CD4-positive, alpha-beta T cell treated with Interleukin-6 for 4 hours (primary cell): ENCODE data around the gene S100A7.
"Not testable (repeated sequence)": the region's sequence is repeated elsewhere in the genome, so short reads cannot be mapped to it uniquely, and the experiment has no call there.

Experiments used
- DNase-seq: peaks from one replicate; pipeline ENCODE4 v3.0.0-alpha.2; 2020; ENCODE audit warnings: mixed read lengths

S100A7 gene

DNA sequence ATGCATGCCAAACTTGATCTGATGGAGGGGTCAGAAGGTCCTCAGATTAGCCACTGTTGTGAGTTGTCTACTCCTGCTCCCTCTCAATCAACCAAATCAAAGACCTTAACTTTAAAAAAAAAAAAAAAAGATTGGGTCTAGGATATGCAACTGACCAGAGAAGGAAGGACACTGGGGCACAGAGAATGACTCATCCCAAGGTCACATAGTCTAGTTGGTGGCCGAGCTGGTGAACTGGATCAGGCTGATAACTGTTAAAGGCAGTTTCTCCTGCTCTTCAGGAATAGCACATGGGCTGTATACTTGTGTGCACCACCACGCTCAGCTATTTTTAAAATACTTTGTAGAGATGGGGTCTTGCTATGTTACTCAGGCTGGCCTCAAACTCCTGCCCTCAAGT lies 14.8 kb upstream of the S100A7 start:
- DNase-seq: no peak

DNA sequence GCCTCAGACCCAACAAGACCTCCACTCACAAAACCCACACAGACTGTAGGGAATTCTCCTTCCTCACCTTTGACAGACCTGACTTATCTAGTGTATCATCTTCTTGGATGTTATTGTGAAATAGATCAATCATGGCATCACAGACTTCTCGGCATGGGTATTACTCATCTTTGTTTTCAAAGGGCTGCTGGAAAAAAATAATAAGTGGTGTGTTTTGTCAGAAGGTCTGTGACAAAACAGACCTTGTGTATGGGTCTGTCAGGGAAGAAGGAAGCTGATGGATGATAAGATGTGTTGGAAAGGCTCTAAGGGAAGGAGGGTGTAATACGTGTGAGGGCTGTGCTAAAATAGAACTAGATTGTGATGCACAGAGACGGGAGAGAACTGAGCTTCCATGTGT lies 13.9 kb upstream of the S100A7 start:
- no peak for DNase-seq

DNA sequence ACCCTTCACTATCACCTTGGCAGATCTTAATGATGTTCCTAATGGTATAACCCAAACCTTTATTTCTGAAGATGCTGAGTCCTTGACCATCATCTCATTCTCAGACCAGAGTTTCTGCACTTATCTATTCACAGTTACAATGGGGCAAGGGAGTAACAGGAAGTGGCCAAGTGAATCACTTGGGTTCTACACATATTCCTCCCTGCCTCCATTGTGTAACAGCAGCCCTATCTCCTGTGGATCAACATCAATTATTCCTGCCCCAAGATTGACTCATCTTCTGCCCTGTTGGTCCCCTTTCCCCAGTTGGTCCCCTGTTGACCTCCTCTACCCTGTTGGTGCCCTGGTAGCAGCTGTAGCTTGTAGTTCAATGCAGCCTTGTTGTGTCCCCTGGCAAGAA lies 10.3 kb upstream of the S100A7 start:
- no peak for DNase-seq

DNA sequence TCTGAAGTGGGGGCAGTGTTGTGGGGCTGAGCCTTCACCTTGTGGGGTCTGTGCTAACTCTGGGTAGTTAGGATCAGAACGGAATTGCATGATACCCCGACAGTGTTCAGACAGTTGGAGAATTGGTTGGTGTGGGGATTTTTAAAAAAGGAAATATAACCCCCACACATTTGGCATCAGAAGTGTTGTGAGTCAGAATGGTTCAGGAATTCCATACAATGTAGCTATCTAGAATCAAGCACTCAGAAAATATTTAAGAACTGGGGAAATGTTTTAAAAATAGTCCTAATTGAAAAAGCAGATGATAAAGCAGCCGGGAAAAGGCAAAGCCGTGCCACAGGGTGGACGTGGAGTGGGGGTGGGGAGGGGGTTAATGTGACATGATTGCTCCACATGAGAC lies 6.5 kb upstream of the S100A7 start:
- DNase-seq: no peak

DNA sequence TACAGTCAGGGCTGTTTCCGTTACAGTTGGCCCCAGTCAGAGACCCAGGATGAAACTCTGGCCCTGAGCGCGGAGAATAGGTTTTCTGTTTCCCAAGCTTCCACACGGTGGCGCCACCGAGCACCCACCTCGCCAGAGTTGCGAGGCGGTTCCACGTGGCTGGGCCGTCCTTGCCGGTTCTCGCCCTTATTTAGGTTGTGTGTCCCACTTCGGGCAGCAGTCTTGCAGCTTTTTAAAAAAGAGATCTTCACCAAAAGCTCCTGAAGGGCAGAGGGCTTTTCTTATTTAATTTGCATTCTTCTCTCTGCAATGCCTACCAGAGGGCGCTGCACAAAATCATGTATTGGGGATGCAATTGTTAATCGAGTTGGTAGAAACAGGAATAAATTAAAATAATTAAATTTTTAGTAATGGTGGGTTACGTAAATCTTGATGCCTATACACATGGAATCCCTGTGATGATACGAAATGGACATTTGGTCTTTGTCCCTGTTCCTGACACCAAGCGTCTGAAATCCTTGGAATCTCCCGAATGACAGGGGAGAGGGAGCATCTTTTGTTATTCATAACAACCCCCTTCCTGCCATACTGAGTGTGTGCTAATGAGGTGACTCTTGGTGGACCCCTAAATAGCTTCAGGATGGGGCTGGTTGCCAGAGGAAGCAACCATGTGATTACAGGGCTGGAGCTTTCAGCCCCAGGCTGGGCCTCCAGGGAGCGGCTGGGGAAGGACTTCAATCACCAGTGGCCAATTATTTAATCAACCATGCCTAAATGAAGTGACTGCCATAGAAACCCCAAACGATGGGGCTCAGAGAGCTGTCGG lies 5.6 kb upstream of the S100A7 start:
- peak; percentile 60 for DNase-seq

DNA sequence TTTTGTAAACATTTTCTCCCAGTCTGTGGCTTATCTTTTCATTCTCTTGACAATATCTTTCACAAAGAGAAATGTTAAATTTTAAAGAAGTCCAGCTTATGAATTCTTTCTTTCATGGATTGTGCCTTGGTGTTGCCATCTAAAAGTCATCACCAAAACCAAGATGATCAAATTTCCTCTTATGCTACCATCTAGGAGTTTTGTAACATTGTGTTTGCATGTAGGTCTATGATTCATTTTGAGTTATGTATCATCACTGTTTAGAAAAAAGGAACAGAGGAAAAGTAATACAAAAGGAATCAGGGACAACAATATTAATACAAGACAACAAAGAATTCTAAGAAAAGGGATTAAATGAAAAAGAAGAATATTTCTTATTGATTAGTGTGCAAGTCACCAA lies 2.3 kb upstream of the S100A7 start:
- not testable (repeated sequence) for DNase-seq

DNA sequence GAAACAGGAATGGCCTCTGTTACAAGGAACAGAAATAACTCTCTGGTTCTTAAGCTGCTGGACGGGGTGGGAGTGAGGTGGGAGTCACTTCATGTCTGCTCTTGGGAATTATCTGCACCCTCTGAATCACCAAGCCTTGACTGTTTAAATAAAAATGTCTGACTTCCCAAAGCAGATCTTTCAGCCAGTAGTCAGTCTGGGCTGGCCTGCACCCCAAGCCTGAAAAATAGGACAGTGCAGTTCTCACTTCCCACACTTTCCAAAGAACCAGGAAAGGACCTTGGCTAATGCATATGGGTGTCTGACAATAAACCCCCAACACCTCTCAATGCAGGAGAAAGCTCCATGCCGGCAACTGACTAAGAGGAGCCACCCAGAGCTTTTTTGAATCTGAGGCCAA lies 796 bp downstream of the S100A7 start:
- no peak for DNase-seq

DNA sequence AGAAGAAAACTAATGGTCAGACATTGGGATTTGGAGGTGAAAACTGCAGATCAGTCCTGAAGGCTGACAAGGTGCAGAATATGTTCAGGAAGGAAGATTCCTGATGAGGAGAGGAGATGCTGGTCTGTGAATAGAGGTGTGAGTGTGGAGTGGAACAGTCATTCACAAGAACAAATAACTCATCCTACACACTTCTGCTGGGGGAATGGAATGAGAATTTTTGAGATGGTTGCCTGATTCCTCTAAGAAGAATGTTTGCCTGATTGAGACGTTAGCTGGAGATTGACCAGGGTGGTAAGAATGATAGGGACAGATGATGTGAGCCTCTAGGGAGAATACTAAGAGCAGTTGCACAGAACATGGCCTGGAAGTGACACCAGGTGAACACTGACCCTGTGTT lies 4.1 kb downstream of the S100A7 start:
- no peak for DNase-seq

DNA sequence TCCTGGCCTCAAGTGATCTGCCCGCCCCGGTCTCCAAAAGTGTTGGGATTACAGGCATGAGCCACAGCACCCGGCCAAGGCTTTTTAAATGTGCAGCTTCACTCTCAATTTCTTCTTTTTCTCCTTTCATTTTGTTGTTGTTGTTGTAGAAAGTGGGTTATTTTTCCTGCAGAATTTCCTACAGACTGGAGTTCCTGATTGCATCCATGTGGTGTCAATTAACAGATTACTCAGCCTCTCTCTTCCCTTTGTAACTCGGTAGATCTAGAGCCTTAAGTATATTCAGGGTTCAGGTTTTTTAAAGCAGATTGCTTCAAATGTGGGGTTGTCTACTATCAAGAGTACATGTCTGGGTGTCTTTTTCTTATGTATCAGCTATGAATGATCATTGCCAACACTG lies 11.6 kb downstream of the S100A7 start:
- DNase-seq: not testable (repeated sequence)

DNA sequence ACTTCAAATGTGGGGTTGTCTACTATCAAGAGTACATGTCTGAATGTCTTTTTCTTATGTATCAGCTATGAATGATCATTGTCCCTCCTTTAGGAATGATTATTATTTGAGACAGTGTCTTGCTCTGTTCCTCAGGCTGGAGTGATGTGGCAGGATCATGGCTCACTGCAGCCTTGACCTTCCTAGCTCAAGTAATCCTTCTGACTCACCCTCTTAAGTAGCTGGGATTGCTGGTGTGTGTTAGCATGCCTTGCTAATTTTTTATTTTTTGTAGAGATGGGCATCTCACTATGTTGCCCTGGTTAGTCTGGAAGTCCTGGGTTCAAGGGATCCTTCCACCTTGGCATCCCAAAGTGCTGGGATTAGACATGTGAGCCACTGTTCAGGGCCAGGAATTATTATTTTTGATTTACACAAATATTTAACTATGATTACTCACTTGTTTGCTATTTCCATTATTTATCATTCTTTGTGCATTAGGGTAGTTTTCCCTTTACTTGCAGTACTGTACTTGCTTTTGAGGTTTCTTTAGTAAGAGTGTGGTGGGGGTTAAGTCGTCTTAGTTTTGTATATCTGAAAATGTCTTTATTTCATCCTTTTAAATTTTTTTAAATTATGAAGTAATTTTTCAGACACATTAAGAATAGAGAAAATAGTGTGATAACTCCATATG lies 12.8 kb downstream of the S100A7 start:
- no peak for DNase-seq

DNA sequence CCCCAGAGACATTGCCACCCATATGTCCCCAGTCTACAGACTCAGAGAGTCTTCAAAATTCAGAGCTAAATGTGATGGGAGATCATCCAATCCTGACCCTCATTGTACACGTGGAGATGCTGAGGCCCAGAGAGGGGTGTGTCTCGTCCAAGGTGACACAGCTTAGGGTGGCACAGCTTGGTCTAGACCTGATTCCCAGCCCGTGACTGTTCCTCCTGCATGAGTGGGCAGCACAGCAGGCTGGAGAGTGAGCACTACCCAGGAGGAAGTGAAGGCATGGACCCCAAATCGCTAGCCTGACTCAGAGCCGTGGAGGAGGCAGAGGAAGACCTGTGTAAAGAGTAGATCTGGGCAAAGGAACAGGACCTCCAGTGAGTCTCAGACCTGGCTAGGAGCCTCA lies 16.4 kb downstream of the S100A7 start:
- DNase-seq: no peak

DNA sequence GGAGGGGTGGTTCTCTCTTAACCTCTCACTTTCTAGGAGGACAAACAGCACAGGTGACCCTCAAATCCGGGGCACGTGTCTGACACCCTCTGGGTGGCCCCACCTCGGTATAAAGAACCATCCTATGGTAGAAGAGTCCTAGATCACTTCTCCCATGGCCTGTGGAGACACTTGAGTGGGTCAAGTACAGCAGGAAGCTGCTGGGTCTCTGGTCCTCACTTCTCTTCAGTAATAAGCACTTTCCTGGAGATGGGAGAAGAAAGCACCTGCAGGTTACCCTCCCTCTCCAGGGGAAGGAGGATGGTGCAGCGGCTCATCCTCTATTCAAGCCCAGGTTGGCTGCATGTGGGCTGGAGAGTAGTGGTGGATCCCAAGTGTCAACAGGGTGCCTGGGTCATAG lies 17.0 kb downstream of the S100A7 start:
- no peak for DNase-seq

DNA sequence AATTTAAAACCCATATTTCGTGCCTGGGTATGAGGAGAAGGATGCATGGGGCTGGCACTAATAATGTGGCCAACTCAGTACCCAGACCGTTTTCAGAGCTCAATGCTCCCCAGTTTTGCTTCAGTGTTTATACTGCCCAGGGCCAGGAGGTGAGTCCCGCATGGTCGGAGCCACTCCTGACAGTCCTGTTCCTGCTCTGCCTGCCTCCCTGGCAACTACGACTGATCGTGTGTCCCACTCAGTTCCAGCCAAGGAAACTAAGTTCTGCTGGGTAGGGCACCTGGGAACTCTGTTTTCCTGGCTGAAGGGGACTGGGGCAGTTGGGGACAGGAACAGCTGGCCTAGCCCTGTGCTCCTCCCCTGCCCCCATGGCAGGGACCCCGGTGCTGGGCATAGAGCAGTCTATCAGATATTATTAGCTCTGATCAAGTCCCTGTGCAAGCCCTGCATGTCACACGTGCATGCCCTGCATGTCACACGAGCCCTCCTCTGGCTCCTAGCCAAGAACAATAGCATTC lies 19.2 kb downstream of the S100A7 start:
- no peak for DNase-seq

DNA sequence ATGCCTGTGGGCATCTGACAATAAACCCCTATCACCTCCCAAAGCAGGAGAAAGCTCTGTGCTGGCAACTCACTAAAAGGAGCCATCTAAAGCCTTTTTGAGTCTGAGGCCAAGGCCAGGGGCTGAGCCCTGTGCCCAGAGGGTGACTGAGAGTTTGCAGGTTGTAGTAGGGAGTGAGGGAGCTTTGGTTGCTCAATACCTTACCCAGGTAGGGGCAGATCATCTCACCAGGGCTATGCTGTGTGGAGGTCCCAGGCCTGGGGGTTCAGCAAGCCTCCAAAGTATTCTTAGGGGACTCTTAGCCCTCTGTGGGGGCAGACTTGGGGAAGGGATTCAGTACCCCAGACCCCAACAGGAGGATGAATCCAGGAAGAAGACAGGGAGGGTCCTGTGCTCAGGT lies 21.2 kb downstream of the S100A7 start:
- DNase-seq: no peak

DNA sequence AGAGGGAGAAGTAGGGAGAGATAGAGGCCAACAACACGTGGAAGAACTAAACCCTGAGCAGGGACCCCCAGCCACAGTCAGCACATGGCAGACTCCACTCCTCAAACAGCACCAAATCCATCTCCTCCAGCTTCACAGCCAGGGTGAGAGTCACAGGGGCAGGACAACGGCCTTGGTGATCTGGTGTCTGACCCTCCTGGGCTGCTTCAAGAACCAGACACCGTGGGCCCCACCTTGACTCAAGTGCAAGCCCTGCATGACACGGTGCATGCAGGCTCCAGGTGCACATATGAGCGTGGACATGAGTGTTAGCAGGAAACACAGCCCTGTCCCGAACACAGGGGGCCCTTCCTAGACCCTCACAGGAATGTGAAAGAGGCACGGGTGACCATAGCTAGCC lies 21.9 kb downstream of the S100A7 start:
- no peak for DNase-seq

DNA sequence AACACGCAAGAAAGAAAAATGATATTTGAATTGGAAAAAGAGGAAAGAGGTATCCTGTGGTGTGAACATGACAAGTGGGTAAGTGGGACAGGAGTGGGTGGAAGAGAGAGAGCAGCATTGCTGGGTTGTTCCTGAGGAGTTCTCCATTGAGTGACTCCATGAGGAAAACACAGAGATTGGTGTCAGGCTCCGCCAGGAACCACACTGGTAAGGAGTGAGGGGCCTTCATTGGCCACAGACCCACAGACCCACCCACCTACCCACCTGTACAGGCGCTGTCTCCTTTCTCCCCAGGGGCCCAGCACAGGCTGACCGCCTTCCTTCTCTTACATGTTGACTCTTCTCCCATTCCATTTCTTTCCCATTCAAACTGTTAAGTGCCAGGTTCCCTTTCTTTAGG lies 23.2 kb downstream of the S100A7 start:
- DNase-seq: no peak

DNA sequence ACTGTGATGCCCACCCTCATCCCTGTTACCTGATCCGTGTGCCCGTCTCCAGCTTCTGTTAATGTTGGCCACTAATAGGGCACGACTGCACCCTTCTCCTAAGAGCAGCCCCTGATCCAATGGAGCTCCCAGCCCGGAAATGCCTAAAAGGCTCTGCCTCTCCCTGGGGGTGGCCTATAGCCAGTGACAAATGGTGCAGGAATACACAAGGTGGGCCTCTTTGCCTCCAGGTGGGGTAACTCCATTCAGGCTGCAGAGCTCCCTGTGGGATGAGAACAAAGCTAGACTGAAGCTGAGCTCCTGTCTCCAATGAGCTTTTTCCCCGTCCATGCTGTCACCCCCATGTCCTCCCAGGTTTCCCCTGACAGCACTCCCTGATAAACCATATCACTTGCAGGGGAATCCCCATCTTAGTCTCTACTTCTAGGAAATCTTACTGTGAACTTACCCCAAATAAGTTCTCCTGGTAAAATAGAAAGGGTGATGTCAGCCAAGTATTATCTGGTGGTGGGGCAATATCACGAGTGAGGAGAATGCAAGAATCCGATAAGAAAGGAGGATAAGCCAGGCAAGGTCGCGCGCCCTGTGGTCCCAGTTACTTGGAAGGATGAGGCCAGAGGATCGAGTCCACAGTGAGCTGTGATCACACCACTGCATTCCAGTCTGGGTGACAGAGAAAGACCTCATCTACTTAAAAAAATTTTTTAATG lies 25.6 kb downstream of the S100A7 start:
- no peak for DNase-seq

DNA sequence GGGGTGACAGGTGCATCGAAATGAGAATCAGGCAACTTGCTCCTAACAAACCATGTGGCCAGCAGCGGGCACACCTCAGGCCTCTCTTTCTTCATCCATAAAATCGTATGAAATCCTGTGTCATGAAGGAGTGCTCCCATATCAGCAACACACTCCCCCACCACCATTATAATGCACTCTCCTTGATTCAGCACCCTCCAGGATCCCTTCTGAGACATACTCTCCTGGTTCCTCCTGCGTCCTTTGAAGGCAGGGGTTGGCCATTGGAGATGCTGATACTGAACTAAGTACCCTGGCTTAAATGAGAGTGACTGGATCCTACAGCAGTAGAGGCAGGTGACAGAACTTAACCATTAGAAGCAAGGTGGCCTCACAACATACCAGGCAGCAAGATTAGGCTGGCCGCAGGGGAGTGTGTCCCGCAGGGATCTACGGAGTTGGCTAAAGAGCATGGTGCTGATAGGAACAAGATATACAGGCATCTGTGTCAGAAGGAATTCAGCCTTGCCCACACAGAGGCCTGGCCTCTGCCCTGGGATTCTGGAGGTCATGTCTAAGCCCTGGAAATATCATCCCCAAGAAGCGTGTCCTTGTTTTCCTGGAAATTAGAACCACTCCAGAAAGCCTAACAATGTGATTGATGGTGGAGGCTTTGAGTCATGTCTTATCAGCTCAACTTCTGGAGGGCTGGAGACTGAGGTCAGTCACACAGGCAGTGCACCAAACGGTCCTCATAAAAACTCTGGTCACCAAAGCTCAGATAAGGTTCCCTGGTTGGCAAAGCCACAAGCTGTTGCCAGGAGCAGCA lies 27.4 kb downstream of the S100A7 start:
- DNase-seq: no peak

DNA sequence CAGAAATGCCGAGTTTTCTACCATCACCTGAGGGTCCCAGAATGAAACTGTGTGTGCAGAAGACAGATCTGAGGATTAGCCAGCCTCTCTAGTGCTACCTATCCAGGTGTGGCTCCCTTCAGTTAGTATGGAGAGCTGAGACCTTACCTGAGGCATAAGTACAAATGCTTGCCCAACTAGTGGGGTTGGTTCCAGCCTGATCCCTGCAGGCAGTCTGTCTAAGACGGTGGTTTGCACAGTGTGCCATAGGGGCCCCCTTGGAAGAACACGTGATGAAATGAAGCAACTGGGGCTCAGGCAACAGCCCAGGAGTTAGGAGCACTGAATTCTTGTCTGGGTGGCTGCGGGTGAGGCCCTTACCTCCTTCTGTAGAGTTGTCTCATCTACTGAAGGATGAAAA lies 28.5 kb downstream of the S100A7 start:
- no peak for DNase-seq

DNA sequence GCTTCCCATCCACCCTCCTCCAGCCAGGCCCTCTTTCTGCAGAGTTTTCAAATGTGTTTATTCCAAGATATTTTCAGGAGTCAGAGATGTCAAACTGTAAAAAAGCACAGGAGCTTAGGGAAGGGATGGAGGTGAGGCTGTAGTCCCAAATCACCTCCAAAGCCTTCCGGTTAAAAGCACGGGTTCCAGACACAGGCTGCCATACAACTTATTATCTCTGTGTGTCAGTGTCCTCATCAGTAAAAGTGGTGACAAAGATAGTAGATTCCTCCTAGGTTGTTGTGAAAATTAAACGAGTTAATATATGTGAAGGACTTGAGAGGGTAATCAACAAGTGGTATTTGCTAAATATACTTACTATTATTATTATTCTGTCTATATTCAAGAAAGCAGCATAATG lies 29.0 kb downstream of the S100A7 start:
- DNase-seq: no peak

DNA sequence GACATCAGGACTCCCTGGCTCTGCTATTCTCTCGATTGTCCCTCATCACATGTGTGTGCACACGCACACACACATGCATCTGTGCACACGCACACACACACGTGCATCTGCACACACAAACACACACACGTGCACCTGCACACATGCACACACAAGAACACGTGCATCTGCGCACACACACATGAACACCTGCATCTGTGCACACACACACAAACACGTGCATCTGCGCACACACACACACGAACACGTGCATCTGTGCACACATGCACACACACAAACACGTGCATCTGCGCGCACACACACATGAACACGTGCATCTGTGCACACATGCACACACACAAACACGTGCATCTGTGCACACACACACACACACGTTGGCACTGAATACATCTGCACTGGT lies 29.4 kb downstream of the S100A7 start:
- DNase-seq: no peak

DNA sequence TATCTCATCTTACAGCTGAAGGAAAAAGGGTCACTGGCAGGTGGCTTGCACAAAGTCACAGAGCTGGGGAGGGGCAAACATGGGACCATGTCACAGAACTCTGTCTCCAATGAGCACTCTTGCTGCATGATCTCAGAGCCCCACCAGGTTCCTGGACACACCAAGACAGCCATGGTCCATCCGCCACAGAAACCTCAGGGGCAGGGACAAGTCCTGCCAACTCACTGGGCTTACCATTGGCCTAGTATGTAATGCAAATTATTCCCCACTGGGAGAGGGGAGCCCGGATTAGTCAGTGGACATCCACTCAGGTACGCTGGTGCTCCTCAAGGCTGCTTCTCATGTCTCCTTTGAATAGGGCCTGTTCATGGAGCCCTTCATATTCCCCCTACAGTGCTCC lies 29.9 kb downstream of the S100A7 start:
- DNase-seq: no peak

DNA sequence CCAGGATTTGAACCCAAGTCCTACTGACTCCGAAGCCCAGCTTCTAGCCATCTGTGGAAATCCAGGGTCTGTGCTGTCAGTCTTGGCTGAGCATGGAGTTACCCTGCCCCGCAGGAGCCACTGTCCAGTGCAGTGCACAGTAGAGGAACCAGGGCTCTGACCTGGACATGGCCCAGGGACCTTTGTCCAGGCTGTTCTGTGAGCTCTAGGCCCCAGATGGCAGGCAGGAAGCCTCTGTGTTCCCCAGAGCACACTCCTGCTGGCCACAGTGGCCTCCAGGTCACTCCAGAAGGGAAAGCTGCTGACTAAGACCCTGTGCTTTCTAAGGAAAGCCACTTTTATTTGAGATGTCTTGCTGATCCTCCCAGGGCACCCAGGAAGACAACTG lies 30.3 kb downstream of the S100A7 start:
- DNase-seq: no peak
